MCF 10A (cell line): ENCODE data around the gene DLGAP5. TPM values are rescaled to one million over a fixed set of nuclear protein-coding genes. Genes with fewer than 3 reads are reported as not detected.
A peak's percentile ranks its signal among the peaks of the same experiment; 100 is the strongest.

ENCODE experiments used
- BruUV-seq: library from RNA; stranded (reverse); fragments of 400-500 nt; replicated peaks from 2 replicates; lab custom pipeline; 2021; lab: Mats Ljungman, UMichigan
- CTCF ChIA-PET: fragments of 300-600 bp; sonication (Branson Sonifier 250); formaldehyde crosslinking; extraction: SDS; loops from one replicate; lab custom pipeline; 2021; ENCODE audit warnings: antibody characterized with exemption, inconsistent platforms; lab: Yijun Ruan, JAX
- POLR2A ChIA-PET: fragments of 300-600, 350-650 bp; sonication (Branson Sonifier 250); formaldehyde crosslinking; extraction: SDS; loops from one replicate; lab custom pipeline; 2020; ENCODE audit warnings: antibody characterized with exemption, inconsistent platforms; lab: Yijun Ruan, JAX
- DNase-seq: peaks from one replicate; pipeline ENCODE4 v3.0.0-alpha.2; 2018; ENCODE audit not compliant: unreplicated experiment
- H3K27ac Mint-ChIP-seq: one replicate; pipeline ENCODE4 v1.8.0; 2022; ENCODE audit warnings: mild to moderate bottlenecking, low read depth, mixed read lengths; ENCODE audit not compliant: unreplicated experiment
- H3K27me3 Mint-ChIP-seq: one replicate; pipeline ENCODE4 v1.8.0; 2022; ENCODE audit warnings: mixed read lengths; ENCODE audit not compliant: insufficient read depth, unreplicated experiment
- H3K36me3 Mint-ChIP-seq: one replicate; pipeline ENCODE4 v1.8.0; 2022; ENCODE audit warnings: mild to moderate bottlenecking, moderate library complexity, mixed read lengths; ENCODE audit not compliant: insufficient read depth, unreplicated experiment
- H3K4me1 Mint-ChIP-seq: one replicate; pipeline ENCODE4 v1.8.0; 2022; ENCODE audit warnings: mixed read lengths; ENCODE audit not compliant: insufficient read depth, unreplicated experiment
- H3K4me3 Mint-ChIP-seq: one replicate; pipeline ENCODE4 v1.8.0; 2022; ENCODE audit warnings: mild to moderate bottlenecking, moderate library complexity, mixed read lengths; ENCODE audit not compliant: unreplicated experiment
- H3K9me3 Mint-ChIP-seq: one replicate; pipeline ENCODE4 v1.8.0; 2022; ENCODE audit warnings: mixed read lengths; ENCODE audit not compliant: unreplicated experiment
- intact Hi-C: fragments of 100-400 bp; cut with micrococcal nuclease; formaldehyde crosslinking; loops from 2 replicates; pipeline ENCODE4 v1.14.1; 2022
- total RNA-seq: library from RNA; stranded (reverse); gene quantifications from 2 replicates; pipeline ENCODE4 v1.2.3, GENCODE V29; 2022
- TF ChIP-seq, protein P1 (sequence below): fragments of 200-600 bp; IDR thresholded peaks from one replicate; pipeline ENCODE4 v1.8.0; 2022; ENCODE audit warnings: antibody characterized with exemption, mild to moderate bottlenecking; ENCODE audit not compliant: unreplicated experiment

The DLGAP5 gene
- total RNA-seq, 1 experiment from 2014 or later, result 17.6 TPM

GRCh38 chr14:55141825-55142224 lies 49.6 kb downstream of the DLGAP5 start:
- TF ChIP-seq, protein P1, sequence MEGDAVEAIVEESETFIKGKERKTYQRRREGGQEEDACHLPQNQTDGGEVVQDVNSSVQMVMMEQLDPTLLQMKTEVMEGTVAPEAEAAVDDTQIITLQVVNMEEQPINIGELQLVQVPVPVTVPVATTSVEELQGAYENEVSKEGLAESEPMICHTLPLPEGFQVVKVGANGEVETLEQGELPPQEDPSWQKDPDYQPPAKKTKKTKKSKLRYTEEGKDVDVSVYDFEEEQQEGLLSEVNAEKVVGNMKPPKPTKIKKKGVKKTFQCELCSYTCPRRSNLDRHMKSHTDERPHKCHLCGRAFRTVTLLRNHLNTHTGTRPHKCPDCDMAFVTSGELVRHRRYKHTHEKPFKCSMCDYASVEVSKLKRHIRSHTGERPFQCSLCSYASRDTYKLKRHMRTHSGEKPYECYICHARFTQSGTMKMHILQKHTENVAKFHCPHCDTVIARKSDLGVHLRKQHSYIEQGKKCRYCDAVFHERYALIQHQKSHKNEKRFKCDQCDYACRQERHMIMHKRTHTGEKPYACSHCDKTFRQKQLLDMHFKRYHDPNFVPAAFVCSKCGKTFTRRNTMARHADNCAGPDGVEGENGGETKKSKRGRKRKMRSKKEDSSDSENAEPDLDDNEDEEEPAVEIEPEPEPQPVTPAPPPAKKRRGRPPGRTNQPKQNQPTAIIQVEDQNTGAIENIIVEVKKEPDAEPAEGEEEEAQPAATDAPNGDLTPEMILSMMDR, result no peak
- POLR2A ChIA-PET, result interaction anchor here (1.0 kb wide), 1 partner anchor 39 kb away, joined by 3 read pairs; no protein-coding TSS in a partner anchor
- DNase-seq, result no peak
- Mint-ChIP-seq H3K4me1 (peaks cover 14% of the 10 kb centered on the region), H3K36me3 (peaks cover 99% of the 10 kb centered on the region), H3K27ac (no peak overlapping the region), H3K27me3 (no peaks in the 10 kb centered on the region), H3K9me3 (no peaks in the 10 kb centered on the region), H3K4me3 (no peak overlapping the region)
- intact Hi-C loops, result no loop called here
- BruUV-seq, result no TSS peak
- CTCF ChIA-PET, result no interaction called here

GRCh38 chr14:55139696-55140509 lies 51.5 kb downstream of the DLGAP5 start:
- TF ChIP-seq, protein P1, result no peak

GRCh38 chr14:55139141-55139540 lies 52.2 kb downstream of the DLGAP5 start:
- CTCF ChIA-PET, result interaction anchor here (1.0 to 2.6 kb wide), 3 partner anchors 17 to 61 kb away, joined by 3 to 9 read pairs (median 5); no protein-coding TSS in a partner anchor
- TF ChIP-seq, protein P1, result no peak
- Mint-ChIP-seq H3K4me3 (no peak overlapping the region), H3K27ac (peak overlapping the region; percentile 91), H3K4me1 (peaks cover 24% of the 10 kb centered on the region), H3K27me3 (no peaks in the 10 kb centered on the region), H3K36me3 (peaks cover 92% of the 10 kb centered on the region), H3K9me3 (no peaks in the 10 kb centered on the region)
- DNase-seq, result no peak
- BruUV-seq, result no TSS peak
- intact Hi-C loops, result no loop called here
- POLR2A ChIA-PET, result interaction anchor here (0.6 to 3.6 kb wide), 4 partner anchors 10 to 44 kb away, joined by 3 to 29 read pairs (median 7); partner anchors contain the start of gene LGALS3

More at GRCh38 chr14:55139696-55140509, 51.5 kb downstream of the DLGAP5 start:
- DNase-seq, result no peak
- Mint-ChIP-seq H3K4me3 (no peak overlapping the region), H3K36me3 (peaks cover 92% of the 10 kb centered on the region), H3K4me1 (peaks cover 24% of the 10 kb centered on the region), H3K27me3 (no peaks in the 10 kb centered on the region), H3K27ac (peak overlapping the region; percentile 91), H3K9me3 (no peaks in the 10 kb centered on the region)
- no TSS peak for BruUV-seq
- POLR2A ChIA-PET, result interaction anchor here (1.3 to 3.6 kb wide), 3 partner anchors 10 to 45 kb away, joined by 3 to 29 read pairs (median 7); partner anchors contain the start of gene LGALS3
- CTCF ChIA-PET, result interaction anchor here (1.0 kb wide), 1 partner anchor 16 kb away, joined by 3 read pairs; no protein-coding TSS in a partner anchor
- intact Hi-C loops, result no loop called here

DNA sequence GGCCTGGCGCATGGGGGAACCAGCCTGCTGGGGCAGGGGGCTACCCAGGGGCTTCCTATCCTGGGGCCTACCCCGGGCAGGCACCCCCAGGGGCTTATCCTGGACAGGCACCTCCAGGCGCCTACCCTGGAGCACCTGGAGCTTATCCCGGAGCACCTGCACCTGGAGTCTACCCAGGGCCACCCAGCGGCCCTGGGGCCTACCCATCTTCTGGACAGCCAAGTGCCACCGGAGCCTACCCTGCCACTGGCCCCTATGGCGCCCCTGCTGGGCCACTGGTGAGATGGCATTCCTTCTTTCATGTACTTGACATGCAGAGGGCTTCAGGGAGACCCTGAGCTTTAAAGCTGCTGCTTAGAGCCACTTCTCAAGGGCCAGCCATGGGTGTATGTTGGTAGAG lies 53.3 kb downstream of the DLGAP5 start:
- TF ChIP-seq, protein P1, result peak; percentile 20
- Mint-ChIP-seq H3K27ac (peak overlapping the region; percentile 76), H3K27me3 (no peaks in the 10 kb centered on the region), H3K9me3 (no peaks in the 10 kb centered on the region), H3K4me1 (peaks cover 24% of the 10 kb centered on the region), H3K4me3 (no peak overlapping the region), H3K36me3 (peaks cover 91% of the 10 kb centered on the region)
- BruUV-seq, result no TSS peak
- no peak for DNase-seq
- ChIA-PET POLR2A (interaction anchor here (0.8 to 3.6 kb wide), 13 partner anchors 9 to 87 kb away, joined by 3 to 29 read pairs (median 4); partner anchors contain the start of genes LGALS3 and MAPK1IP1L), CTCF (interaction anchor here (0.6 to 2.6 kb wide), 9 partner anchors 12 to 60 kb away, joined by 3 to 17 read pairs (median 5); no protein-coding TSS in a partner anchor)
- intact Hi-C loops, result no loop called here
